T-helper 22 cell (primary cell): ENCODE results near the gene SND1.

Experiments
- DNase-seq: peaks from one replicate; pipeline ENCODE4 v3.0.0-alpha.2; 2020; ENCODE audit warnings: low read depth

The SND1 gene

DNA sequence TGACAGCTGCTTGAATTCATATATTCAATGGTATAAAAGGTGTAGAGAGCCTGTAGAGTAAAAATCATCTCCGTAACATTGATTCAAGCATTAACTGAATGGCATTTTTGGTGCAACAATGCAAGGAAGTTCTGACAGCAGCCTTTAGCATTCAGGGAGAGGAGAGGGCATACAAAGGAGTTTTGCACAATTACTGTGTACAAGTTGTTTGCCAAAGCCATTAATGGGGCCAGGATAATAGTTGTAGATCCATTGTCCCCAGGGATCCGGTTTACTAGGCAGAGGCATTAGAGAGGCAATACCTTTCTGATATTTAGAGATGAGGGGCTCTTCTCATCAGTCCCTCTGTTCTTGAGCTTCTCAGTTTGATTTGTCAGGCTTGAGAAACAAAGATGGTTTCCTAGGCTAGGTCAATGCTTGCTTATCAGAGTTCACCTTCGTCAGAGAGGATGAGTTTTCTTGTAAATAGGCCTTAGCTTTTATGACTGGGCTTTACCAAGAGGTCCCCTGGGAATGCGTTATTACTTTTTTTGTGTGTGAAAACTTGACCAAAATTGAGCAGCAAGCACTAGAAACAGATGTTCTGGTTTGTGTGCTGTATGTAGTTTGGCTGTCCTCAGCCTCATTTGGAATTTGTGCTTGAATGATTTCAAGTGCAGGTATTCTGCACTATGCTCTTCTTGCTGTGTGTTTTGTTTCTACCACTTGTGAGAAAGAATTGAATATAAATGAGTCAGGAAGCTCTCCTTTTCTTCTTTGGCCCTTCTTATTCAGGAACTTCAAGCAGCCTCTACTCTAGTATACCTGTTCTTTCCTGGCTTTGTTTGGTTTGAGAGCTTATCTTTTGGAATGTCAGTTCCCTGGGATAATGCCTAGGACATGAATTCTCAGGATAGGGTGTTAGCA, 32.0 kb downstream of the SND1 start:
- no peak for DNase-seq

DNA sequence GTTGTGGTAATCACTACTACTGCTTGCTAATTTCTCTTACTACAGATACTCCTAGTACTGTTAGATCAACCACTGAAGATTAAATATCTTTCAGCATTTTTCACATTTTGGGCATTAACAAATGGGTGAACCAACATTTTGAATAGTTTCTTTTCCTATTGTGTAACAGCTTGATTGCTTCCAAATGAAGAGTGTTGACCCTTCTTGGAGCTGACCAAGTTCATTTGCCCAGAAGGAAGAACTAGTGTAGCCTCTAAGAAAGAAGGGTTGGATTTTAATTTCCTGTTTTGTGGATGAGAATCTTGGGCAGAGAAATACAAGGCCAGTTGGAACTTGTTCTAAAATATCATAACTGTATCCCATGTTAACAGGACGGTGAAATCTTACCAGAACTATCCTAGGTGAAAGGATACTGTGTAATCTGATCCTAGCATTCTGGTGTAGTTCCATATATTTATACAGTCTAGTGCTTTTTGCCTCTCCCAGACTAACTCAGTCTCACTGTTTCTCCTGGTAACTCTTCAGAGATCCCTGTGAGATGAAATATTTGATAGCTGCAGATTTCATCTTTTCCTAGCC, 37.3 kb downstream of the SND1 start:
- DNase-seq, result no peak

DNA sequence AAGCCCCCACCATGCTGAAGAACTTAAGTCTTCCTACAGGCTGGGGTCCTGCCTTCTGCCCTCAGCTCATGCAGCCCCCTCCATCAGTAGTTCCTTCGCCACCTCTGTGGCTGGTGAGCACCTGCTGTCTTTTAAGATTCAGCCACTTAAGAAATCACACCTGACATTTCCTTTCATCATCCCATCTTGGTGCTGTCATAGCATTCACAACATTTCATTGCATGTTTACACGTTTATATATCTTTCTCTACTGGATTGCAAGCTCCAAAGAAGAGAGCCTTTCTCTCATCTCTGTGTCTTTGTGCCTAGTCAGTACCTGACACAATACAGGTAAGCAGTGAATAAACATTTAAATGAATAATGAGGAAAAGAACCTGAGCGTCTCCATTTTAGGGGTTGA, 38.3 kb downstream of the SND1 start:
- no peak for DNase-seq

- DNase-seq, result no peak
These were observed 38.8 kb downstream of the SND1 start for GRCh38 chr7:127690806-127691205.

DNA sequence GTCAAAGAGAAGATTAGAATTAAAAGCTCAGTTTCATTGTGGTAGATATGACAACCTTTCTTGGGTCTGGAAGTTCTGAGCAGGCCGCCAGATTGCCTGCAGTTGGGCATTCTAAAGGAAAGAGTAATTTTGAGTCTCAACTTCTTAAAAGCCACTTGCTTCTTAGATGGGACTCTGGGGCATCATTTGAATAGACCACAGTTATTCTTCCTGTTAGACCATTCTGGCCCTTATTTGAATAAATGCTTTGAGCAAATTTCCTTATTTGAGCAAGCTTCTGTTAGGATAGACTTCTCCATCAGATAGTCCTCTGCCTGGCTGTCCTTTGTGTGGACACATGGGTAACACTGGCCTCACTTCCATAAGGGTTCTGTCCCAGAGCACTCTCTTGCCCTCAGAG, 40.2 kb downstream of the SND1 start:
- DNase-seq, result no peak

DNA sequence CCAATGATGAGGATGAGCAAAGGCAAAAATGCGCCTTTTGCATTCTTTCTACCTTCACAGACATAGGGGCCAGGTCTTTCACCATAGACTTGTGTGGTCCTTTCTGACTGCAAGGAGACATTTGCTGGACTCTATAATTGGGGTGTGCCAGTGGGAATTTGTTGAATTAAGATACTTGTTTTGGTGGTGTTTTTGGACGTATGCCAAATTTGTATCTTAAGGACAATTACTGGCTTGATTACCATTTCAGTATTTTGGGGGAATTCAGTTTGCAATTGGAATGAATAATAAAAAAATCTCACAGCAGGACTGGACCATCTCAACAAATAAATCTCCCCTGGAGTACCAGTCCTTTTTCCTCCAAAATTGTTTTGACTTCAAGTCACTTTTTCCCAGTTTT, 47.9 kb downstream of the SND1 start:
- no peak for DNase-seq

GRCh38 chr7:127702052-127702652, 50.2 kb downstream of the SND1 start:
- no peak for DNase-seq

- DNase-seq, result no peak
These were observed 50.9 kb downstream of the SND1 start for GRCh38 chr7:127702938-127703337.

DNA sequence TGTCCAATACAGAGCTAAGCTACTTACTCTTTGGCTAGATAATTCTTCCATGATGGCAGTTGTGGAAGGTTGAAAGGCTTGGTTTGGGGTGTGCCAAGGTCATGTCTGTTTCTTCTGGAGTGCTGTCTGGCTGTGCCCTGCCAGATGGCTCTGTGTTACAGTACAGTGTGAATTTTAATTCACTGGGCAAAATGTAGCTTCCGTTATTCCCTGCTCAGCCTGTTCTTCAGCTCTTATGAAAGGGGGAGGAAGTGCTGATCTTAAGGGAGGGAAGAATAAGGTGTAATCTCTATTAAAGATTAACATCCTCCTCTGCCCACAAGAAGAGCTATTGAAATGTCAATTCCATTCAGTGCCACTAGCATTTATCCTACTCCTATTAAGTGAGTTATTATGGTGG, 52.2 kb downstream of the SND1 start:
- no peak for DNase-seq

DNA sequence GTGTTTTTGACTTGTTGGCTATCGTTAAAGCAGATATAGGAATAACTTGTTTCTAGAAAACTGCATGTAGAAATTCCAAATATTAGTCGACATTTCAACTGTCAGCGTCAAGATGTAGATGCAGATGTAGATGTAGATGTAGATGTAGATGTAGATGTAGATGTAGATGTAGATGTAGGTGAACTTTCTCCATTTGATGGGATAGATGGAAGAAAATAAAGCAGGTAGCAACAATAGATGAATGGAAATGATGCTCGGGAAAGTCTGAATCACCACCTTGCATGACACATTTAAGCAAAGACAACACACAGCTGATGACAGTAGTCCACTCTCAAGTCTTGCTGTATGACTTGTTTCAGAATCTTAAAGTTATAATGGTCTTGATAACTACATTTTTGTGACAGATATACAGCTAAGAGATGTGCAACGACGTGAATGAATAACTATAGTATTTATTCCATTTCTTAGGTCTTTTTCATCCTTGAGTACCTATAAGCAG, 53.5 kb downstream of the SND1 start:
- DNase-seq, result no peak

- no peak for DNase-seq
These were observed 54.8 kb downstream of the SND1 start for GRCh38 chr7:127706766-127707165.

DNA sequence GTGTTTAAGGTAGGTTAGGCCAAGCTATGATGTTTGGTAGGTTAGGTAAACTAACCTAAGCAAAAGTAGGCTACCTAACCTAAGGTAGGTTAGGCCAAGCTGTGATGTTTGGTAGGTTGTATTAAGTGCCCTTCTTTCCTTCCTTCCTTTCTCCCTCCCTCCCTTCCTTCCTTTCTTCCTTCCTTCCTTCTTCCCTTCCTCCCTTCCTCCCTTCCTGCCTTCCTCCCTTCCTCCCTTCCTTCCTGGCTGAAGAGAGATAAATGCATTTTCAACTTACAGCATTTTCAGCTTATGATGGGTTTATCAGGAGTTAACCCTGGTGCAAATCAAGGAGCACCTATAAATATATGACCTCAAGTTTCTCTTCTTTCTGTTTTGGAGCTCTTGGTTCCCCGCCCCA, 56.2 kb downstream of the SND1 start:
- no peak for DNase-seq

- peak; percentile 26 for DNase-seq
These were observed 56.8 kb downstream of the SND1 start for GRCh38 chr7:127708788-127709187.

GRCh38 chr7:127710635-127711034, 58.6 kb downstream of the SND1 start:
- DNase-seq, result no peak

- no peak for DNase-seq
These were observed 59.9 kb downstream of the SND1 start for GRCh38 chr7:127711872-127712271.

- DNase-seq, result no peak
These were observed 61.0 kb downstream of the SND1 start for GRCh38 chr7:127713006-127713405.

DNA sequence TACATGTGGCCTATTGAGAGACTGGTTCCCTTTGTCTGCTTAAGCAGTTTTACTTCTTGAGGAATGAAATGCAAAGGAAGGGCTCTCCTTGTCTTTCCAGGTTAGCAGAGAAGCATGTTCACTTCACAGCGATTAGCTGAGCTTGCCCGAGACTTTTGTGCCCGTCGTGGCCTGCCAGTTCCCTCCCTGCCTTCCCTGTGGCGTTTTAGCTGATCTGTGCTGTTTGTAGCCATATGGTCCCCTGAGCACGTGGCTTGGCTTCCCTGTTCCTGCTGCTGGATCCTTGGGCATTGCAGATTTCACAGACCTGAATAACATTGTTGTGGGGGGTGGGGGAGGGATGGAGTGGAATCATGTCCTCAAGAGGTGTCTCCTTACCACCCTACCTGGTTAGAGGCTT, 61.8 kb downstream of the SND1 start:
- DNase-seq, result no peak

DNA sequence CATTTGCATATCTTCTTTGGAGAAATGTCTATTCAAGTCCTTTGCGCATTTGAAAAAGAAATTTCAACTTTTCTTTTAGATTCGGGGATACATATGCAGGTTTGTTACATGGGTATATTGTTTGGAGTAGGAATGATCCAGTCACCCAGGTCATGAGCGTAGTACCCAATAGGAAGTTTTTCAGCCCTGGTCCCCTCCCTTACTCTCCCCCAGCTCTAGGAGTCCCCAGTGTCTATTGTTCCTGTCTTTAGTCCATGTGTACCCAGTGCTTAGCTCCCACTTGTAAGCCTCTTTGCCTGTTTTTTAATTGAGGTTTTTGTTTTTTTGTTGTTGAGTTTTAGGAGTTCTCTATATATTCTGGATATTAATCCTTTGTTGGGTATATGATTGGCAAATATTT, 63.3 kb downstream of the SND1 start:
- no peak for DNase-seq

DNA sequence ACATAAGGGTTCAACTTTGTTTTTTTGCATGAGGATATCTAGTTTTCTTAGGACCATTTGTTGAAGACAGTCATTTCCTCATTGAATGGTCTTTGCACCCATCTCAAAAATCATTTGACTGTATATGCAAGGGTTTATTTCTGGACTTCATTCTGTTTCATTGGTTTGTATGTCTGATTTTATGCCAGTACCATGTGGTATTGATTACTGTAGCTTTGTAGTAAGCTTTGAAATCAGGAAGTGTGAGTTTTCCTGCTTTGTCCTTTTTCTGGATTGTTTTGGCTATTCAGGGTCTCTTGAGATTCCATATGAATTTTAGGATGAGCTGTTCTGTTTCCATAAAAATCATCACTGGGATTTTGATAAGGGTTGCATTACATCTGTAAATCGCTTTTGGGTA, 63.9 kb downstream of the SND1 start:
- no peak for DNase-seq

- DNase-seq, result no peak
These were observed 65.7 kb downstream of the SND1 start for GRCh38 chr7:127717502-127718339.

GRCh38 chr7:127718340-127718679, 66.3 kb downstream of the SND1 start:
- DNase-seq, result no peak

GRCh38 chr7:127726476-127726875, 74.5 kb downstream of the SND1 start:
- no peak for DNase-seq
